HCT116 (cell line): ENCODE results near the gene UBE3D. TPM values are rescaled to one million over a fixed set of nuclear protein-coding genes. Genes with fewer than 3 reads are reported as not detected.

ENCODE experiments used
- ATAC-seq: fragments of 200-7000 bp; cut with Tn5 transposase; 2 replicates; pipeline ENCODE4 v1.9.1; 2020; ENCODE audit warnings: mild to moderate bottlenecking, moderate library complexity
- BruUV-seq: library from RNA; stranded (reverse); fragments of 400-500 nt; replicated peaks from 2 replicates; lab custom pipeline; 2021; lab: Mats Ljungman, UMichigan
- CTCF ChIA-PET: fragments of 300-600 bp; sonication (Branson Sonifier 250); formaldehyde crosslinking; loops from one replicate; lab custom pipeline; 2021; ENCODE audit warnings: antibody characterized with exemption; lab: Charles Lee
- POLR2A ChIA-PET: fragments of 300-600, 350-600 bp; sonication (Branson Sonifier 250); formaldehyde crosslinking; loops from one replicate; lab custom pipeline; 2021; ENCODE audit warnings: antibody characterized with exemption; lab: Charles Lee
- RAD21 ChIA-PET, 2 experiments: fragments of 300-600 bp; sonication (Branson Sonifier 250); formaldehyde crosslinking; loops; one replicate each; lab custom pipeline; 2023; ENCODE audit warnings: low total read pairs in 2 of 2; ENCODE audit not compliant: uncharacterized antibody in 2 of 2, unreplicated experiment in 2 of 2, low non-redundant PET in 1 of 2; lab: Charles Lee
- DNase-seq: peaks from one replicate; pipeline ENCODE4 v3.0.0-alpha.2; 2010; ENCODE audit warnings: low read depth, low spot score
- H2AFZ ChIP-seq: fragments of 200-600 bp; shearing (Covaris generic), sonication (generic); 2 replicates; pipeline ENCODE4 v1.6.1; 2017; ENCODE audit warnings: low read depth, mixed run types, mixed read lengths, antibody characterized with exemption, low read length; ENCODE audit not compliant: poor library complexity, severe bottlenecking
- H3K27ac ChIP-seq: 2 replicates; pipeline ENCODE4 v1.5.1; 2012; ENCODE audit warnings: low read depth, low read length
- H3K27me3 ChIP-seq: fragments of 200-600 bp; sonication (generic); 2 replicates; pipeline ENCODE4 v1.6.1; 2016; ENCODE audit warnings: mixed run types, low read length, mixed read lengths; ENCODE audit not compliant: insufficient read depth
- H3K36me3 ChIP-seq, 2 experiments: fragments of 200-500 bp in 1 of 2; fragments of 200-600 bp in 1 of 2; sonication (Bioruptor generic) in 1 of 2; sonication (generic) in 1 of 2; 2 replicates each; pipeline versions ENCODE4 v1.5.1 to v1.6.1; 2014 to 2016; ENCODE audit warnings: low read length in 2 of 2, inconsistent platforms in 1 of 2, mixed read lengths in 1 of 2, mixed run types in 1 of 2; ENCODE audit not compliant: insufficient read depth in 2 of 2, control insufficient read depth in 1 of 2
- H3K4me1 ChIP-seq, 2 experiments: fragments of 200-600 bp in 1 of 2; sonication (generic) in 1 of 2; 2 replicates each; pipeline versions ENCODE4 v1.5.1 to v1.6.1; 2012 to 2017; ENCODE audit warnings: low read length in 2 of 2, inconsistent platforms in 1 of 2, mild to moderate bottlenecking in 1 of 2, mixed read lengths in 1 of 2, mixed run types in 1 of 2, moderate library complexity in 1 of 2; ENCODE audit not compliant: insufficient read depth in 2 of 2, control insufficient read depth in 1 of 2
- H3K4me2 ChIP-seq: fragments of 200-600 bp; sonication (generic); 2 replicates; pipeline ENCODE4 v1.6.1; 2017; ENCODE audit warnings: mixed run types, low read length, mixed read lengths
- H3K4me3 ChIP-seq, 2 experiments: fragments of 200-600 bp in 1 of 2; sonication (generic) in 1 of 2; replicated peaks in 1 of 2; 2 replicates each; pipeline ENCODE4 v1.5.1; 2011 to 2016; ENCODE audit warnings: low read length in 2 of 2, control low read depth in 1 of 2, low read depth in 1 of 2, mild to moderate bottlenecking in 1 of 2, mixed read lengths in 1 of 2, mixed run types in 1 of 2
- H3K79me2 ChIP-seq: fragments of 200-600 bp; sonication (generic); 2 replicates; pipeline ENCODE4 v1.6.1; 2017; ENCODE audit warnings: mild to moderate bottlenecking, mixed run types, low read length, moderate library complexity, mixed read lengths; ENCODE audit not compliant: insufficient read depth
- H3K9ac ChIP-seq: fragments of 200-600 bp; sonication (generic); 2 replicates; pipeline ENCODE4 v1.6.1; 2016; ENCODE audit warnings: low read length, mixed read lengths
- H3K9me2 ChIP-seq: fragments of 200-600 bp; sonication (generic), shearing (Covaris generic); 2 replicates; pipeline ENCODE4 v1.6.1; 2017; ENCODE audit warnings: mixed run types, mild to moderate bottlenecking, moderate library complexity; ENCODE audit not compliant: insufficient read depth
- H3K9me3 ChIP-seq, 2 experiments: fragments of 200-500 bp in 1 of 2; fragments of 200-600 bp in 1 of 2; sonication (Bioruptor generic) in 1 of 2; sonication (generic) in 1 of 2; 2 replicates each; pipeline ENCODE4 v1.6.1; 2014 to 2017; ENCODE audit warnings: low read length in 2 of 2, mixed read lengths in 2 of 2, inconsistent platforms in 1 of 2, low read depth in 1 of 2, mild to moderate bottlenecking in 1 of 2, mixed run types in 1 of 2, moderate library complexity in 1 of 2; ENCODE audit not compliant: control insufficient read depth in 1 of 2, insufficient read depth in 1 of 2
- H4K20me1 ChIP-seq: fragments of 200-600 bp; sonication (generic), shearing (Covaris generic); 2 replicates; pipeline ENCODE4 v1.6.1; 2017; ENCODE audit warnings: mixed run types, mild to moderate bottlenecking, moderate library complexity; ENCODE audit not compliant: insufficient read depth
- CBX3 ChIP-seq: IDR thresholded peaks from 2 replicates; pipeline ENCODE4 v1.6.1; 2012; ENCODE audit warnings: low read depth
- CEBPB ChIP-seq: IDR thresholded peaks from 2 replicates; pipeline ENCODE4 v1.6.1; 2012; ENCODE audit warnings: low read depth
- EGR1 ChIP-seq: IDR thresholded peaks from 2 replicates; pipeline ENCODE4 v1.6.1; 2012; ENCODE audit warnings: low read depth
- ELF1 ChIP-seq: IDR thresholded peaks from 2 replicates; pipeline ENCODE4 v1.6.1; 2012; ENCODE audit warnings: low read depth, borderline replicate concordance
- EZH2 ChIP-seq: fragments of 200-600 bp; sonication (generic); IDR thresholded peaks from 2 replicates; pipeline ENCODE4 v1.6.1; 2017; ENCODE audit warnings: antibody characterized with exemption, mixed run types
- EZH2phosphoT487 ChIP-seq: fragments of 200-600 bp; IDR thresholded peaks from 2 replicates; pipeline ENCODE4 v1.6.1; 2018; ENCODE audit warnings: antibody characterized with exemption, borderline replicate concordance
- FOSL1 ChIP-seq: IDR thresholded peaks from 2 replicates; pipeline ENCODE4 v1.6.1; 2012; ENCODE audit warnings: low read depth
- JUND ChIP-seq: IDR thresholded peaks from 2 replicates; pipeline ENCODE4 v1.6.1; 2012
- POLR2A ChIP-seq: IDR thresholded peaks from 2 replicates; pipeline ENCODE4 v1.7.0; 2011; ENCODE audit warnings: borderline replicate concordance; ENCODE audit not compliant: insufficient read depth, insufficient read length; ENCODE audit errors: extremely low read depth
- POLR2AphosphoS5 ChIP-seq: IDR thresholded peaks from 2 replicates; pipeline ENCODE4 v1.6.1; 2011; ENCODE audit warnings: mild to moderate bottlenecking, low read depth, low read length, moderate library complexity
- RAD21 ChIP-seq: IDR thresholded peaks from 2 replicates; pipeline ENCODE4 v1.6.1; 2012; ENCODE audit warnings: low read depth, mild to moderate bottlenecking
- SIN3A ChIP-seq: IDR thresholded peaks from 2 replicates; pipeline ENCODE4 v1.6.1; 2012; ENCODE audit warnings: low read depth
- SP1 ChIP-seq: IDR thresholded peaks from 2 replicates; pipeline ENCODE4 v1.6.1; 2012; ENCODE audit warnings: low read depth
- SRF ChIP-seq: IDR thresholded peaks from 2 replicates; pipeline ENCODE4 v1.6.1; 2012; ENCODE audit warnings: low read depth
- YY1 ChIP-seq: IDR thresholded peaks from 2 replicates; pipeline ENCODE4 v1.6.1; 2011; ENCODE audit warnings: low read length, low read depth, moderate library complexity, mild to moderate bottlenecking; ENCODE audit not compliant: insufficient replicate concordance; ENCODE audit errors: extremely low read depth
- ZFX ChIP-seq: fragments of 450-650 bp; IDR thresholded peaks from 2 replicates; pipeline ENCODE4 v1.6.1; 2017
- ZNF274 ChIP-seq: fragments of 200-500 bp; sonication (Bioruptor generic); IDR thresholded peaks from 2 replicates; pipeline ENCODE4 v1.6.1; 2014; ENCODE audit warnings: mild to moderate bottlenecking, low read depth, low read length, inconsistent platforms
- intact Hi-C: fragments of 100-400 bp; cut with micrococcal nuclease; formaldehyde crosslinking; loops from 2 replicates; pipeline ENCODE4 v1.10.0; 2022
- total RNA-seq: library from RNA; stranded (reverse); gene quantifications from one replicate; pipeline ENCODE4 v1.2.1, GENCODE V29; 2021; ENCODE audit not compliant: unreplicated experiment
- TF ChIP-seq, protein P1 (sequence below): IDR thresholded peaks from 2 replicates; pipeline ENCODE4 v1.6.1; 2012
- TF ChIP-seq, protein P2 (sequence below): IDR thresholded peaks from 2 replicates; pipeline ENCODE4 v1.6.1; 2012; ENCODE audit warnings: low read depth
- TF ChIP-seq, protein P3 (sequence below): IDR thresholded peaks from 2 replicates; pipeline ENCODE4 v1.6.1; 2011; ENCODE audit warnings: mild to moderate bottlenecking, low read length, moderate library complexity; ENCODE audit not compliant: insufficient replicate concordance; ENCODE audit errors: extremely low read depth

The UBE3D gene
- total RNA-seq, 1 experiment from 2014 or later, result 9.0 TPM

- intact Hi-C loops, result no loop called here
- Histone ChIP-seq H3K9ac (no peak overlapping the region), H3K4me2 (no peak overlapping the region)
- CTCF ChIA-PET, result no interaction called here
- RAD21 ChIA-PET, result no interaction called here
- no peak for TF ChIP-seq ELF1
- TF ChIP-seq EZH2phosphoT487, result no peak
- TF ChIP-seq EGR1, result no peak
- TF ChIP-seq, protein P1, sequence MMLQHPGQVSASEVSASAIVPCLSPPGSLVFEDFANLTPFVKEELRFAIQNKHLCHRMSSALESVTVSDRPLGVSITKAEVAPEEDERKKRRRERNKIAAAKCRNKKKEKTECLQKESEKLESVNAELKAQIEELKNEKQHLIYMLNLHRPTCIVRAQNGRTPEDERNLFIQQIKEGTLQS, result no peak
- no peak for TF ChIP-seq CEBPB
- TF ChIP-seq JUND, result no peak
- no peak for TF ChIP-seq RAD21
- no peak for TF ChIP-seq ZFX
- no peak for TF ChIP-seq SP1
- no peak for TF ChIP-seq CBX3
- TF ChIP-seq, protein P2, sequence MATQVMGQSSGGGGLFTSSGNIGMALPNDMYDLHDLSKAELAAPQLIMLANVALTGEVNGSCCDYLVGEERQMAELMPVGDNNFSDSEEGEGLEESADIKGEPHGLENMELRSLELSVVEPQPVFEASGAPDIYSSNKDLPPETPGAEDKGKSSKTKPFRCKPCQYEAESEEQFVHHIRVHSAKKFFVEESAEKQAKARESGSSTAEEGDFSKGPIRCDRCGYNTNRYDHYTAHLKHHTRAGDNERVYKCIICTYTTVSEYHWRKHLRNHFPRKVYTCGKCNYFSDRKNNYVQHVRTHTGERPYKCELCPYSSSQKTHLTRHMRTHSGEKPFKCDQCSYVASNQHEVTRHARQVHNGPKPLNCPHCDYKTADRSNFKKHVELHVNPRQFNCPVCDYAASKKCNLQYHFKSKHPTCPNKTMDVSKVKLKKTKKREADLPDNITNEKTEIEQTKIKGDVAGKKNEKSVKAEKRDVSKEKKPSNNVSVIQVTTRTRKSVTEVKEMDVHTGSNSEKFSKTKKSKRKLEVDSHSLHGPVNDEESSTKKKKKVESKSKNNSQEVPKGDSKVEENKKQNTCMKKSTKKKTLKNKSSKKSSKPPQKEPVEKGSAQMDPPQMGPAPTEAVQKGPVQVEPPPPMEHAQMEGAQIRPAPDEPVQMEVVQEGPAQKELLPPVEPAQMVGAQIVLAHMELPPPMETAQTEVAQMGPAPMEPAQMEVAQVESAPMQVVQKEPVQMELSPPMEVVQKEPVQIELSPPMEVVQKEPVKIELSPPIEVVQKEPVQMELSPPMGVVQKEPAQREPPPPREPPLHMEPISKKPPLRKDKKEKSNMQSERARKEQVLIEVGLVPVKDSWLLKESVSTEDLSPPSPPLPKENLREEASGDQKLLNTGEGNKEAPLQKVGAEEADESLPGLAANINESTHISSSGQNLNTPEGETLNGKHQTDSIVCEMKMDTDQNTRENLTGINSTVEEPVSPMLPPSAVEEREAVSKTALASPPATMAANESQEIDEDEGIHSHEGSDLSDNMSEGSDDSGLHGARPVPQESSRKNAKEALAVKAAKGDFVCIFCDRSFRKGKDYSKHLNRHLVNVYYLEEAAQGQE, result no peak
- no peak for TF ChIP-seq YY1
- TF ChIP-seq SRF, result no peak
- TF ChIP-seq, protein P3, sequence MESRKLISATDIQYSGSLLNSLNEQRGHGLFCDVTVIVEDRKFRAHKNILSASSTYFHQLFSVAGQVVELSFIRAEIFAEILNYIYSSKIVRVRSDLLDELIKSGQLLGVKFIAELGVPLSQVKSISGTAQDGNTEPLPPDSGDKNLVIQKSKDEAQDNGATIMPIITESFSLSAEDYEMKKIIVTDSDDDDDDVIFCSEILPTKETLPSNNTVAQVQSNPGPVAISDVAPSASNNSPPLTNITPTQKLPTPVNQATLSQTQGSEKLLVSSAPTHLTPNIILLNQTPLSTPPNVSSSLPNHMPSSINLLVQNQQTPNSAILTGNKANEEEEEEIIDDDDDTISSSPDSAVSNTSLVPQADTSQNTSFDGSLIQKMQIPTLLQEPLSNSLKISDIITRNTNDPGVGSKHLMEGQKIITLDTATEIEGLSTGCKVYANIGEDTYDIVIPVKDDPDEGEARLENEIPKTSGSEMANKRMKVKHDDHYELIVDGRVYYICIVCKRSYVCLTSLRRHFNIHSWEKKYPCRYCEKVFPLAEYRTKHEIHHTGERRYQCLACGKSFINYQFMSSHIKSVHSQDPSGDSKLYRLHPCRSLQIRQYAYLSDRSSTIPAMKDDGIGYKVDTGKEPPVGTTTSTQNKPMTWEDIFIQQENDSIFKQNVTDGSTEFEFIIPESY, result no peak
- no peak for TF ChIP-seq POLR2AphosphoS5
- no peak for TF ChIP-seq POLR2A
- TF ChIP-seq ZNF274, result no peak
- TF ChIP-seq FOSL1, result no peak
- TF ChIP-seq SIN3A, result no peak
- no peak for TF ChIP-seq EZH2
- TF ChIP-seq, all 23 proteins: peak for 0
- H4K20me1 ChIP-seq, result no peaks in the 10 kb centered on the region
- peaks cover 0 to 12% of the 10 kb centered on the region in 2 experiments; a peak in 3 of 4 replicates for H3K4me1 ChIP-seq
- H3K9me2 ChIP-seq, result no peaks in the 10 kb centered on the region
- no peaks in the 10 kb centered on the region for H3K36me3 ChIP-seq
- no peak overlapping the region for H3K27ac ChIP-seq
- no peak overlapping the region for H2AFZ ChIP-seq
- no peaks in the 10 kb centered on the region for H3K27me3 ChIP-seq
- H3K4me3 ChIP-seq, result no peak overlapping the region
- no peak for DNase-seq
- no TSS peak for BruUV-seq
- no peak for ATAC-seq
- POLR2A ChIA-PET, result no interaction called here
- no peaks in the 10 kb centered on the region for H3K79me2 ChIP-seq
- no peaks in the 10 kb centered on the region for H3K9me3 ChIP-seq
Measured at GRCh38 chr6:82894653-82895259, 170.9 kb downstream of the UBE3D start.
